ENCODE results near the gene CABCOCO1. TPM values are rescaled to one million over a fixed set of nuclear protein-coding genes. Genes with fewer than 3 reads are reported as not detected.

CABCOCO1 gene
- total RNA-seq, 1 donor = 2.2 TPM

DNA sequence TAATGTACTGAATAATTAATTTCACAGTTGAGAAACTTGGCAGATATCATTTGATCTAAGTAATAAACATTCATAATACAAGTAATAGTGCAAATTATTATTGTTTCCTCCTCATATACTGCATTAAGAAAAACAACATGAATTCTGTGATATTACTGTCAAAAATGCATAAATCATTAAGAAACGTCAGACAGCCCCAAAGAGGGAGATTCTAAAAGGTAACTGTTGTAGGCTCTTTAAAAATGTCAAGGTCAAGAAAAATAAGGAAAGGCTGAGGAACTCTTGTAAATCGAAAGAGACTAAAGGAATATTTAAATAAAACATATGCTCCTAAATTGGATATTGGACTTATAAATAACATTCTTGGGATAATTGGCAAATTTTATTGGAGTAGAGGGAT is 67.9 kb downstream of the CABCOCO1 start:
- H3K79me2 ChIP-seq (ENCODE audit: insufficient read depth, low read length) = no peaks in the 10 kb centered on the region
- no peak overlapping the region for H3K27ac ChIP-seq (ENCODE audit: low read depth, low read length)
- H3K4me1 ChIP-seq (ENCODE audit: insufficient read depth, low read length) = no peaks in the 10 kb centered on the region
- TF ChIP-seq, protein P1, sequence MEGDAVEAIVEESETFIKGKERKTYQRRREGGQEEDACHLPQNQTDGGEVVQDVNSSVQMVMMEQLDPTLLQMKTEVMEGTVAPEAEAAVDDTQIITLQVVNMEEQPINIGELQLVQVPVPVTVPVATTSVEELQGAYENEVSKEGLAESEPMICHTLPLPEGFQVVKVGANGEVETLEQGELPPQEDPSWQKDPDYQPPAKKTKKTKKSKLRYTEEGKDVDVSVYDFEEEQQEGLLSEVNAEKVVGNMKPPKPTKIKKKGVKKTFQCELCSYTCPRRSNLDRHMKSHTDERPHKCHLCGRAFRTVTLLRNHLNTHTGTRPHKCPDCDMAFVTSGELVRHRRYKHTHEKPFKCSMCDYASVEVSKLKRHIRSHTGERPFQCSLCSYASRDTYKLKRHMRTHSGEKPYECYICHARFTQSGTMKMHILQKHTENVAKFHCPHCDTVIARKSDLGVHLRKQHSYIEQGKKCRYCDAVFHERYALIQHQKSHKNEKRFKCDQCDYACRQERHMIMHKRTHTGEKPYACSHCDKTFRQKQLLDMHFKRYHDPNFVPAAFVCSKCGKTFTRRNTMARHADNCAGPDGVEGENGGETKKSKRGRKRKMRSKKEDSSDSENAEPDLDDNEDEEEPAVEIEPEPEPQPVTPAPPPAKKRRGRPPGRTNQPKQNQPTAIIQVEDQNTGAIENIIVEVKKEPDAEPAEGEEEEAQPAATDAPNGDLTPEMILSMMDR (IDR thresholded peaks at IDR 0.05; ENCODE audit: extremely low read depth, low read depth, low read length) = no peak
- no peak for DNase-seq (ENCODE audit: insufficient read length, low spot score, missing footprints)
- no peak overlapping the region for H3K4me2 ChIP-seq (ENCODE audit: insufficient read depth, low read length)
- no peak overlapping the region for H3K4me3 ChIP-seq (ENCODE audit: insufficient read depth, low read length)
- peaks cover 5% of the 10 kb centered on the region for H3K27me3 ChIP-seq (ENCODE audit: insufficient read depth, low read length)
- H3K9me3 ChIP-seq (ENCODE audit: low read depth, low read length) = no peaks in the 10 kb centered on the region
- H4K20me1 ChIP-seq (ENCODE audit: insufficient read depth, low read length) = no peaks in the 10 kb centered on the region
- no peak overlapping the region for H2AFZ ChIP-seq (ENCODE audit: low read length)
- no peaks in the 10 kb centered on the region for H3K36me3 ChIP-seq (ENCODE audit: insufficient read depth, low read length)

DNA sequence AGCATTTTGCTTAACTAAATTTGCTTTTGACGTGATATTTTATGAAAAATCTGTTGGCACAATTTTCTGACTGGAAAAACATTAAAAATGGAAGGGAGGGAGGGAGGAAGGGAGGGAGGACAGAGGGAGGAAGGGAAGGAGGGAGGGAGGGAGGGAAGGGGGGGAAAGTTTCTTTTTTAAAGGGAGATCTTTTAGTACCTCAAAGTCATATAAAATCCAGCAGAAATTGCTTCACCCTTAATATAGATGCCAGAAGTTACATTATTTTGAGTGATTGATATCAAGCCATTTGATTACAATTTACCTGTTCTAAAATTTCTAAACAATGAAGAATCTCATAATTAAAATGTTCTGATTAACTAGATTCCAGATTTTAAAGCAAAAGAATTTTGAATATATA is 68.9 kb downstream of the CABCOCO1 start:
- Histone ChIP-seq H3K9me3 (ENCODE audit: low read depth, low read length) (no peaks in the 10 kb centered on the region), H2AFZ (ENCODE audit: low read length) (no peak overlapping the region), H3K36me3 (ENCODE audit: insufficient read depth, low read length) (no peaks in the 10 kb centered on the region), H3K4me1 (ENCODE audit: insufficient read depth, low read length) (no peaks in the 10 kb centered on the region), H3K4me3 (ENCODE audit: insufficient read depth, low read length) (no peak overlapping the region), H3K4me2 (ENCODE audit: insufficient read depth, low read length) (no peak overlapping the region), H4K20me1 (ENCODE audit: insufficient read depth, low read length) (no peaks in the 10 kb centered on the region), H3K27ac (ENCODE audit: low read depth, low read length) (no peak overlapping the region), H3K79me2 (ENCODE audit: insufficient read depth, low read length) (no peaks in the 10 kb centered on the region), H3K27me3 (ENCODE audit: insufficient read depth, low read length) (peaks cover 5% of the 10 kb centered on the region)
- DNase-seq (ENCODE audit: insufficient read length, low spot score, missing footprints) = no peak
- TF ChIP-seq, protein P1 (IDR thresholded peaks at IDR 0.05; ENCODE audit: extremely low read depth, low read depth, low read length) = no peak

DNA sequence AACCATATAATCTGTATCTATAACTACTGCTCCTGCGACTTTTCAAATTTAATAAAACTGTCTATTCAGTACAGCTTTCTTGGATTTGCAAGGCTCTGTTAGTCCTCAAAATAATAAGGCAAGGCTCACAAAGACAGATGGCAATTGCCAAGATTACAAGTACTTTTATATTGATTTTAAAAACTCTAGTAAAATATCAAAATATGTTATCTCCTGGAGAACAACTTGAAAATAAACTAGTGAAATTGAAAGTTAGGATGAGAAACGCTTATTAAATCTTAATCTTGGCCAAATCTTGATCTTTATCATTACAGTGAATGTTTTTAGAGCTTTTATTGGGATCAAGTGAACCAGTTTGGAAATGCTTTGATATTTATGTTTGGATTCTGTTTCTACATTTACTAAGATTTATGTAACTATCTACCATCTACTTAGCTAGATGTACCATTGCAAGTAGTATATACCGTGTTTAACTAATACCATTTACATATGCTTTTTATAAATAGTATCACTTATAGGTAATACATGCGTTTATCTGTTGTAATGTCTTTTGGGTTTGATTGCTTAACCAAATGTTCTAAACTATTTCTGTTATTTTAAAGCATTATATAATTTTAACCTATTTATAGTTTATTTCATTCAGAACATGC is 70.0 kb downstream of the CABCOCO1 start:
- no peaks in the 10 kb centered on the region for H3K9me3 ChIP-seq (ENCODE audit: low read depth, low read length)
- H3K79me2 ChIP-seq (ENCODE audit: insufficient read depth, low read length) = no peaks in the 10 kb centered on the region
- H2AFZ ChIP-seq (ENCODE audit: low read length) = no peak overlapping the region
- H3K27ac ChIP-seq (ENCODE audit: low read depth, low read length) = no peak overlapping the region
- H3K4me2 ChIP-seq (ENCODE audit: insufficient read depth, low read length) = no peak overlapping the region
- peaks cover 5% of the 10 kb centered on the region for H3K27me3 ChIP-seq (ENCODE audit: insufficient read depth, low read length)
- DNase-seq (ENCODE audit: insufficient read length, low spot score, missing footprints) = no peak
- no peak overlapping the region for H3K4me3 ChIP-seq (ENCODE audit: insufficient read depth, low read length)
- no peaks in the 10 kb centered on the region for H3K36me3 ChIP-seq (ENCODE audit: insufficient read depth, low read length)
- H4K20me1 ChIP-seq (ENCODE audit: insufficient read depth, low read length) = no peaks in the 10 kb centered on the region
- TF ChIP-seq, protein P1 (IDR thresholded peaks at IDR 0.05; ENCODE audit: extremely low read depth, low read depth, low read length) = no peak
- no peaks in the 10 kb centered on the region for H3K4me1 ChIP-seq (ENCODE audit: insufficient read depth, low read length)

DNA sequence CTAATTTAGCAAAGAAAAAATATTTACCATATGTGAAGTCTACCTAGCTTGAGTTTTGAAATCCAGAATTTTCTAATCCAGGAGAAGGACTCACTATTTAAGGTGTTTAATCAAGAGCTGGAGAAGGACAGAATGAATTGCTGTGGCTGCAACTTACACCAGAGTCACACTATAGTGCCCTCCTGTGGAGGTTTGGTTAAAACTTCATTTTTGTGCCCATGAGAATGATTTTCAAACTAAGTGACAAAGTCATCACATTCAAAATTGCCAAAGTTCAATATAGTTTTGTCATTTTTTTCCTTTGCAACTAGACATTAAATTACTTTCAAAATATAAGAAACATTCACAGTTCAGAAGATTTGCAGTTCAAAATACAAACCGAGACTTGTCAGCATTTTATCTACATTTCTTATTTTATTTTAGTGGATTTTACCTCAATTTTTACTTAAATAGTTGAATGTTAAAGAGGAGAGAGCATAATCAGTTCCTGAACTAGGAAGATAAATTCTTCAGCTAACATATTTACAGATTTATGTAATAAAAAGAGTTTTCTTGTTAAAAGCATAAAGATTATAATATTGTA is 70.7 kb downstream of the CABCOCO1 start:
- Histone ChIP-seq H2AFZ (ENCODE audit: low read length) (no peak overlapping the region), H3K4me2 (ENCODE audit: insufficient read depth, low read length) (no peak overlapping the region), H4K20me1 (ENCODE audit: insufficient read depth, low read length) (no peaks in the 10 kb centered on the region), H3K4me1 (ENCODE audit: insufficient read depth, low read length) (no peaks in the 10 kb centered on the region), H3K79me2 (ENCODE audit: insufficient read depth, low read length) (no peaks in the 10 kb centered on the region), H3K27me3 (ENCODE audit: insufficient read depth, low read length) (peaks cover 5% of the 10 kb centered on the region), H3K9me3 (ENCODE audit: low read depth, low read length) (no peaks in the 10 kb centered on the region), H3K36me3 (ENCODE audit: insufficient read depth, low read length) (no peaks in the 10 kb centered on the region), H3K27ac (ENCODE audit: low read depth, low read length) (no peak overlapping the region), H3K4me3 (ENCODE audit: insufficient read depth, low read length) (no peak overlapping the region)
- peak; percentile 60 for DNase-seq (ENCODE audit: insufficient read length, low spot score, missing footprints)
- TF ChIP-seq, protein P1 (IDR thresholded peaks at IDR 0.05; ENCODE audit: extremely low read depth, low read depth, low read length) = peak; percentile 66
